K562 (cell line): Measurements from ENCODE around the gene PALM3. TPM values are rescaled to one million over a fixed set of nuclear protein-coding genes. Genes with fewer than 3 reads are reported as not detected.

Experiments
- ATAC-seq: fragments of 200-7000 bp; cut with Tn5 transposase; 3 replicates; pipeline ENCODE4 v1.9.1; 2020; ENCODE audit warnings: moderate library complexity
- BruUV-seq: library from RNA; stranded (reverse); fragments of 400-500 nt; replicated peaks from 2 replicates; lab custom pipeline; 2021; lab: Mats Ljungman, UMichigan
- CTCF ChIA-PET: fragments of 300-600 bp; formaldehyde crosslinking; extraction: SDS; loops from one replicate; lab custom pipeline; 2021; ENCODE audit warnings: low intra/inter-chr PET ratio; lab: Yijun Ruan, JAX
- POLR2A ChIA-PET: fragments of 300-600, 350-650 bp; sonication (Branson Sonifier 250); formaldehyde crosslinking; extraction: SDS; loops from one replicate; lab custom pipeline; 2021; ENCODE audit warnings: antibody characterized with exemption, inconsistent platforms; lab: Yijun Ruan, JAX
- DNase-seq, 4 experiments: peaks; one replicate each; pipeline versions ENCODE4 v3.0.0 to v3.0.0-alpha.2; 2011 to 2018; ENCODE audit warnings: low spot score in 3 of 4, mixed read lengths in 3 of 4; ENCODE audit errors: extremely low read depth in 1 of 4
- FAIRE-seq: peaks from 2 replicates; lab custom pipeline; 2011; peaks lifted over from hg19 to GRCh38; lab: Jason Lieb, UNC
- H2AFZ ChIP-seq: 2 replicates; pipeline ENCODE4 v1.6.0; 2011; ENCODE audit warnings: low read depth, low read length, control low read depth, inconsistent platforms
- H3K27ac ChIP-seq: fragments of 200-600 bp; 3 replicates; pipeline ENCODE4 v1.8.0; 2011; ENCODE audit warnings: low read depth, mild to moderate bottlenecking, control low read depth, inconsistent platforms, low read length, moderate library complexity, mixed read lengths; ENCODE audit errors: extremely low read depth
- H3K27me3 ChIP-seq, 2 experiments: fragments of 300-600 bp in 1 of 2; 2 replicates in 1 of 2; 3 replicates in 1 of 2; pipeline versions ENCODE4 v1.6.0 to v1.8.0; 2011; ENCODE audit warnings: inconsistent platforms in 2 of 2, low read length in 2 of 2, mild to moderate bottlenecking in 1 of 2, mixed read lengths in 1 of 2, moderate library complexity in 1 of 2; ENCODE audit not compliant: control insufficient read depth in 2 of 2, insufficient read depth in 2 of 2
- H3K36me3 ChIP-seq: fragments of 300-600 bp; 3 replicates; pipeline ENCODE4 v1.8.0; 2011; ENCODE audit warnings: mild to moderate bottlenecking, low read length, inconsistent platforms; ENCODE audit not compliant: control insufficient read depth, insufficient read depth
- H3K4me1 ChIP-seq, 2 experiments: fragments of 200-600 bp in 1 of 2; replicated peaks in 1 of 2; 2 replicates in 1 of 2; 3 replicates in 1 of 2; pipeline versions ENCODE4 v1.5.1 to v1.8.0; 2011; ENCODE audit warnings: inconsistent platforms in 2 of 2, low read length in 2 of 2, mild to moderate bottlenecking in 1 of 2, mixed read lengths in 1 of 2, moderate library complexity in 1 of 2; ENCODE audit not compliant: control insufficient read depth in 2 of 2, insufficient read depth in 2 of 2
- H3K4me2 ChIP-seq: 2 replicates; pipeline ENCODE4 v1.6.1; 2011; ENCODE audit warnings: low read length, control low read depth, inconsistent platforms, mixed read lengths; ENCODE audit not compliant: insufficient read depth
- H3K4me3 ChIP-seq: fragments of 200-600 bp; sonication (generic), shearing (Covaris generic); 2 replicates; pipeline ENCODE4 v1.5.1; 2016; ENCODE audit warnings: control low read depth, inconsistent platforms
- H3K79me2 ChIP-seq: fragments of 200-600 bp; 3 replicates; pipeline ENCODE4 v1.8.0; 2011; ENCODE audit warnings: low read length, inconsistent platforms; ENCODE audit not compliant: control insufficient read depth, insufficient read depth
- H3K9ac ChIP-seq, 2 experiments: 2 replicates each; pipeline versions ENCODE4 v1.6.0 to v1.6.1; 2011; ENCODE audit warnings: low read depth in 2 of 2, low read length in 2 of 2, control low read depth in 1 of 2, inconsistent platforms in 1 of 2, mild to moderate bottlenecking in 1 of 2, mixed read lengths in 1 of 2; ENCODE audit not compliant: insufficient read depth in 1 of 2
- H3K9me1 ChIP-seq: one replicate; pipeline ENCODE4 v1.6.0; 2011; ENCODE audit warnings: inconsistent platforms, mild to moderate bottlenecking, low read length, moderate library complexity; ENCODE audit not compliant: control insufficient read depth, insufficient read depth
- H3K9me3 ChIP-seq: replicated peaks from 2 replicates; pipeline ENCODE4 v1.5.1; 2011; ENCODE audit warnings: low read depth, low read length, inconsistent platforms; ENCODE audit not compliant: control insufficient read depth, insufficient read depth
- H4K20me1 ChIP-seq: replicated peaks from 2 replicates; pipeline ENCODE4 v1.6.1; 2011; ENCODE audit warnings: low read length, inconsistent platforms, mixed read lengths; ENCODE audit not compliant: control insufficient read depth, insufficient read depth
- COPS2 ChIP-seq: fragments of 450-650 bp; conservative IDR thresholded peaks from 2 replicates; pipeline ENCODE4 v1.6.1; 2016; ENCODE audit warnings: mild to moderate bottlenecking, moderate library complexity
- ILK ChIP-seq: fragments of 450-650 bp; IDR thresholded peaks from 2 replicates; pipeline ENCODE4 v1.6.1; 2016; ENCODE audit warnings: missing genetic modification characterization, low read depth, mild to moderate bottlenecking, missing compliant biosample characterization, moderate library complexity, borderline replicate concordance
- ZNF184 ChIP-seq: sonication (generic); formaldehyde crosslinking; IDR thresholded peaks from 2 replicates; pipeline ENCODE4 v1.5.0; 2020; ENCODE audit warnings: missing genetic modification reagents
- WGBS: fragments of 100-300 bp; shearing (Covaris generic); methylation state at CpG from one replicate; pipeline ENCODE4 v1.1.6; 2016; ENCODE audit warnings: low coverage, mixed read lengths; ENCODE audit not compliant: insufficient coverage; ENCODE audit errors: missing lambda C conversion rate; 5-methylcytosine and 5-hydroxymethylcytosine counted together
- in situ Hi-C: fragments of 300-500 bp; cut with MboI; formaldehyde crosslinking; loops from 4 replicates; pipeline ENCODE4 v1.15.0; 2018; ENCODE audit warnings: inconsistent platforms, mixed read lengths
- intact Hi-C: fragments of 100-400 bp; cut with micrococcal nuclease; formaldehyde crosslinking; loops from 2 replicates; pipeline ENCODE4 v1.14.2; 2022
- polyA plus RNA-seq, 8 experiments: library from polyadenylated mRNA; depleted of rRNA in 4 of 8; stranded (reverse) in 5 of 8; unstranded in 3 of 8; fragments of >200 nt; fragmentation: Nextera tagmentation in 2 of 8; fragmentation: Illumina TruSeq in 1 of 8; extraction: Ambion mirVana in 2 of 8; extraction: Trizol in 1 of 8; gene quantifications; 2 replicates each; pipeline versions ENCODE4 v1.2.1 to v1.2.3, GENCODE V29; 2011 to 2014; ENCODE audit warnings: inconsistent platforms in 1 of 8, missing spikeins in 1 of 8
- total RNA-seq, 7 experiments: library from RNA; depleted of rRNA in 6 of 7; stranded (reverse); fragments of >200 nt in 6 of 7; fragmentation: Illumina TruSeq in 2 of 7; extraction: Trizol in 2 of 7; gene quantifications; 2 replicates each; pipeline versions ENCODE4 v1.2.1 to v1.2.3, GENCODE V29; 2011 to 2021; ENCODE audit warnings: low replicate concordance in 1 of 7
- TF ChIP-seq, protein P1 (sequence below): IDR thresholded peaks from 2 replicates; pipeline ENCODE4 v1.6.1; 2011; ENCODE audit not compliant: insufficient read length; ENCODE audit errors: extremely low read depth
- TF ChIP-seq, protein P2 (sequence below): fragments of 450-650 bp; IDR thresholded peaks from 2 replicates; pipeline ENCODE4 v1.6.1; 2016; ENCODE audit warnings: missing biosample characterization, missing genetic modification characterization

The PALM3 gene
- total and polyA plus RNA-seq, 9 of the 15 experiments (the other 6 are each of a cell fraction or from before 2014, with no cell fraction given): 0.07 to 9.3 (median 3.3) TPM

DNA sequence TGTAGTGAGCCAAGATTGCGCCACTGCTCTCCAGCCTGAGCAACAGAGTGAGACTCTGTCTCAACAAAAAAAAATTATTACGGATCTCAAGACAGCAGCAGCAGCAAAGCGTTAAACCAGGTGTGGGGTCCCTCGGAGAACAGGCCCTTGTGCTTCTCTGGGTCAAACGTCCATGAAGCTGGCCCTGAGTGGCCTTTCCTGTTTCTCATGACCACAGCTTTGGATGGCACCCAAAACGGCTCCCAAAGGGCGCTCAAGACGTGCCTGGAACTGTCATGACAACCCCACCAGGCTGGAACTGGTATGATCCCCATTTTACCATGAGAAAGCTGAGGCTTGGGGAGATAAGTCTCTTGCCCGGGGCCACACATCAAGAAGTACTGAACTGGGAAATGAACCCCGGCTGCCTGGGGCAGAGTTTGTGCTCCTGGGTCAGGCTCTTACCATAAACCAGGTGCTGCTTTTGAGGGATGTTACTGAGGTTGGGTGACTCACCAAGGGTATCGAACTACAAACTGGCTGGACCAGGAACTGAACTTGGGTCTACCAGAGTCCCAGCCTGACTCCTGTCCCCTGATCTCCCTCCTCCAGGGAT, 40.3 kb upstream of the PALM3 start:
- no peak for ATAC-seq
- Histone ChIP-seq H3K79me2 (no peaks in the 10 kb centered on the region), H3K4me1 (peaks cover 0 to 5% of the 10 kb centered on the region in 2 experiments; a peak in 1 of 5 replicates), H3K36me3 (peaks cover 32% of the 10 kb centered on the region; the same call in 2 of the 3 replicates), H4K20me1 (no peaks in the 10 kb centered on the region), H3K9me1 (no peaks in the 10 kb centered on the region), H3K27me3 (no peaks in the 10 kb centered on the region), H3K9me3 (no peaks in the 10 kb centered on the region), H2AFZ (no peak overlapping the region), H3K9ac (no peak overlapping the region), H3K4me3 (no peak overlapping the region), H3K27ac (no peak overlapping the region), H3K4me2 (no peak overlapping the region)
- in situ Hi-C loops (no loop called here), intact Hi-C loops (no loop called here)
- WGBS: 85% methylated on average over 11 of the region's 11 CpGs
- ChIA-PET CTCF (no interaction called here), POLR2A (no interaction called here)
- no peak for TF ChIP-seq ILK (tag)
- TF ChIP-seq COPS2: no peak
- no peak for TF ChIP-seq ZNF184 (CRISPR knock-in tag)
- TF ChIP-seq, protein P1, sequence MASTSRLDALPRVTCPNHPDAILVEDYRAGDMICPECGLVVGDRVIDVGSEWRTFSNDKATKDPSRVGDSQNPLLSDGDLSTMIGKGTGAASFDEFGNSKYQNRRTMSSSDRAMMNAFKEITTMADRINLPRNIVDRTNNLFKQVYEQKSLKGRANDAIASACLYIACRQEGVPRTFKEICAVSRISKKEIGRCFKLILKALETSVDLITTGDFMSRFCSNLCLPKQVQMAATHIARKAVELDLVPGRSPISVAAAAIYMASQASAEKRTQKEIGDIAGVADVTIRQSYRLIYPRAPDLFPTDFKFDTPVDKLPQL: no peak
- TF ChIP-seq, protein P2, sequence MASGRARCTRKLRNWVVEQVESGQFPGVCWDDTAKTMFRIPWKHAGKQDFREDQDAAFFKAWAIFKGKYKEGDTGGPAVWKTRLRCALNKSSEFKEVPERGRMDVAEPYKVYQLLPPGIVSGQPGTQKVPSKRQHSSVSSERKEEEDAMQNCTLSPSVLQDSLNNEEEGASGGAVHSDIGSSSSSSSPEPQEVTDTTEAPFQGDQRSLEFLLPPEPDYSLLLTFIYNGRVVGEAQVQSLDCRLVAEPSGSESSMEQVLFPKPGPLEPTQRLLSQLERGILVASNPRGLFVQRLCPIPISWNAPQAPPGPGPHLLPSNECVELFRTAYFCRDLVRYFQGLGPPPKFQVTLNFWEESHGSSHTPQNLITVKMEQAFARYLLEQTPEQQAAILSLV: no peak
- DNase-seq: no peak
- FAIRE-seq: no peak
- BruUV-seq: no TSS peak
